Measurements from ENCODE around the gene GLRX5. TPM values are rescaled to one million over a fixed set of nuclear protein-coding genes. Genes with fewer than 3 reads are reported as not detected.
A peak's percentile ranks its signal among the peaks of the same experiment; 100 is the strongest.

Gene GLRX5
- total RNA-seq, 1 donor from 2014 or later: 85.0 TPM

- Histone ChIP-seq H3K27ac (replicated peaks) (peak overlapping the region; percentile 94), H3K27me3 (ENCODE audit: low read depth) (no peaks in the 10 kb centered on the region), H3K4me1 (peaks cover 74% of the 10 kb centered on the region), H3K9me3 (replicated peaks) (no peaks in the 10 kb centered on the region), H3K4me3 (peak overlapping the region; percentile 91), H3K36me3 (no peaks in the 10 kb centered on the region)
- intact Hi-C loops (cut with micrococcal nuclease): no loop called here
- peak; percentile 76 for DNase-seq
- TF ChIP-seq CTCF (IDR thresholded peaks at IDR 0.05; ENCODE audit: borderline replicate concordance): peak; percentile 59
Observed at GRCh38 chr14:95515596-95516552, 19.0 kb upstream of the GLRX5 start.

GRCh38 chr14:95516554-95517181 lies 18.2 kb upstream of the GLRX5 start, which contains the start of gene SYNE3:
TSS of gene SYNE3 (minus strand) at chr14:95516650. CDS start at chr14:95475821, 40,829 bp downstream.
- peaks cover 77% of the 10 kb centered on the region for H3K4me1 ChIP-seq
- TF ChIP-seq CTCF (IDR thresholded peaks at IDR 0.05; ENCODE audit: borderline replicate concordance): no peak
- peak; percentile 78 for DNase-seq
- H3K36me3 ChIP-seq: no peaks in the 10 kb centered on the region
- H3K27ac ChIP-seq (replicated peaks): peak within 1 kb of the TSS; percentile 94
- peak within 1 kb of the TSS; percentile 91 for H3K4me3 ChIP-seq
- no peaks in the 10 kb centered on the region for H3K9me3 ChIP-seq (replicated peaks)
- intact Hi-C loops (cut with micrococcal nuclease): no loop called here
- H3K27me3 ChIP-seq (ENCODE audit: low read depth): no peaks in the 10 kb centered on the region

GRCh38 chr14:95518045-95518751 lies 16.7 kb upstream of the GLRX5 start:
- H3K4me3 ChIP-seq: peak overlapping the region; percentile 7
- no peak for DNase-seq
- no peaks in the 10 kb centered on the region for H3K36me3 ChIP-seq
- intact Hi-C loops (cut with micrococcal nuclease): no loop called here
- TF ChIP-seq CTCF (IDR thresholded peaks at IDR 0.05; ENCODE audit: borderline replicate concordance): no peak
- peak overlapping the region; percentile 94 for H3K27ac ChIP-seq (replicated peaks)
- no peaks in the 10 kb centered on the region for H3K9me3 ChIP-seq (replicated peaks)
- no peaks in the 10 kb centered on the region for H3K27me3 ChIP-seq (ENCODE audit: low read depth)
- H3K4me1 ChIP-seq: peaks cover 88% of the 10 kb centered on the region

- intact Hi-C loops (cut with micrococcal nuclease): no loop called here
- no peaks in the 10 kb centered on the region for H3K36me3 ChIP-seq
- no peak for TF ChIP-seq CTCF (IDR thresholded peaks at IDR 0.05; ENCODE audit: borderline replicate concordance)
Observed at GRCh38 chr14:95519699-95520098, 15.2 kb upstream of the GLRX5 start.

GRCh38 chr14:95520346-95520745 lies 14.5 kb upstream of the GLRX5 start:
- Histone ChIP-seq H3K9me3 (replicated peaks) (no peaks in the 10 kb centered on the region), H3K27me3 (ENCODE audit: low read depth) (no peaks in the 10 kb centered on the region), H3K27ac (replicated peaks) (peak overlapping the region; percentile 94), H3K4me1 (peaks cover 85% of the 10 kb centered on the region), H3K4me3 (no peak overlapping the region), H3K36me3 (no peaks in the 10 kb centered on the region)
- intact Hi-C loops (cut with micrococcal nuclease): no loop called here
- TF ChIP-seq CTCF (IDR thresholded peaks at IDR 0.05; ENCODE audit: borderline replicate concordance): no peak
- no peak for DNase-seq

More at GRCh38 chr14:95519699-95520098, 15.2 kb upstream of the GLRX5 start:
- H3K4me1 ChIP-seq: peaks cover 89% of the 10 kb centered on the region
- H3K27me3 ChIP-seq (ENCODE audit: low read depth): no peaks in the 10 kb centered on the region
- DNase-seq: peak; percentile 78
- H3K9me3 ChIP-seq (replicated peaks): no peaks in the 10 kb centered on the region
- peak overlapping the region; percentile 94 for H3K27ac ChIP-seq (replicated peaks)
- no peak overlapping the region for H3K4me3 ChIP-seq

Measured in left ventricle myocardium inferior (tissue), 1 donor.